CD4-positive, alpha-beta T cell (primary cell): Measurements from ENCODE around the gene VPS52. TPM values are rescaled to one million over a fixed set of nuclear protein-coding genes. Genes with fewer than 3 reads are reported as not detected.

Source experiments
- ATAC-seq: fragments of 200-7000 bp; cut with Tn5 transposase; one replicate; pipeline ENCODE4 v1.10.0; 2022; ENCODE audit warnings: mild to moderate bottlenecking; ENCODE audit not compliant: poor library complexity
- CTCF ChIA-PET: fragments of 350-600 bp; sonication (Branson Sonifier 250); formaldehyde crosslinking; loops from one replicate; lab custom pipeline; 2021; ENCODE audit warnings: antibody characterized with exemption, inconsistent platforms; lab: Charles Lee
- POLR2A ChIA-PET: fragments of 350-600 bp; sonication (Branson Sonifier 250); formaldehyde crosslinking; loops from one replicate; lab custom pipeline; 2021; ENCODE audit warnings: antibody characterized with exemption, inconsistent platforms; lab: Charles Lee
- DNase-seq, 14 experiments: peaks; one replicate each; pipeline ENCODE4 v3.0.0-alpha.2; 2013 to 2020; ENCODE audit warnings: mixed read lengths in 2 of 14
- H3K27ac ChIP-seq, 2 donors: one replicate each; pipeline versions ENCODE4 v1.5.1 to v1.7.0; 2013; ENCODE audit warnings: low read length in 2 of 2, low read depth in 1 of 2, mild to moderate bottlenecking in 1 of 2
- H3K27me3 ChIP-seq, 2 experiments: 1 replicate in 1 of 2; 2 replicates in 1 of 2; pipeline versions ENCODE4 v1.6.1 to v1.7.0; 2013; ENCODE audit warnings: low read length in 2 of 2, control low read depth in 1 of 2, mild to moderate bottlenecking in 1 of 2, moderate library complexity in 1 of 2; ENCODE audit not compliant: insufficient read depth in 2 of 2, control insufficient read depth in 1 of 2
- H3K36me3 ChIP-seq: one replicate; pipeline ENCODE4 v1.6.1; 2013; ENCODE audit warnings: low read length, control low read depth; ENCODE audit not compliant: insufficient read depth
- H3K4me1 ChIP-seq: one replicate; pipeline ENCODE4 v1.6.1; 2013; ENCODE audit warnings: low read length, control low read depth; ENCODE audit not compliant: insufficient read depth
- H3K4me3 ChIP-seq: one replicate; pipeline ENCODE4 v1.5.1; 2013; ENCODE audit warnings: mild to moderate bottlenecking, low read length, moderate library complexity
- H3K9me3 ChIP-seq, 2 experiments: 1 replicate in 1 of 2; 2 replicates in 1 of 2; pipeline versions ENCODE4 v1.6.1 to v1.7.0; 2013; ENCODE audit warnings: low read length in 2 of 2, mild to moderate bottlenecking in 2 of 2, control low read depth in 1 of 2, moderate library complexity in 1 of 2; ENCODE audit not compliant: control insufficient read depth in 1 of 2, insufficient read depth in 1 of 2
- H3K27ac Mint-ChIP-seq: one replicate; pipeline ENCODE4 v1.8.0; 2020; ENCODE audit warnings: mixed read lengths
- H3K27me3 Mint-ChIP-seq: one replicate; pipeline ENCODE4 v1.8.0; 2021; ENCODE audit warnings: mixed read lengths
- H3K36me3 Mint-ChIP-seq: one replicate; pipeline ENCODE4 v1.8.0; 2021; ENCODE audit warnings: low read depth, mixed read lengths
- H3K4me1 Mint-ChIP-seq: one replicate; pipeline ENCODE4 v1.8.0; 2021; ENCODE audit warnings: low read depth, mixed read lengths
- H3K4me3 Mint-ChIP-seq: one replicate; pipeline ENCODE4 v1.8.0; 2020; ENCODE audit warnings: mild to moderate bottlenecking, mixed read lengths
- H3K9me3 Mint-ChIP-seq: one replicate; pipeline ENCODE4 v1.8.0; 2020; ENCODE audit warnings: mixed read lengths
- CTCF ChIP-seq: fragments of 200-600 bp; IDR thresholded peaks from one replicate; pipeline ENCODE4 v1.8.0; 2022; ENCODE audit warnings: antibody characterized with exemption, mild to moderate bottlenecking
- intact Hi-C, 2 experiments: fragments of 100-400 bp; cut with DNase I in 1 of 2; cut with micrococcal nuclease in 1 of 2; formaldehyde crosslinking; loops; one replicate each; pipeline versions ENCODE4 v1.15.1 to v1.9.0; 2023 to 2025; cut with DNase I, micrococcal nuclease
- total RNA-seq, 174 experiments: library from RNA in 2 of 174; stranded (reverse) in 2 of 174; gene quantifications; one replicate each; pipeline ENCODE4 v1.2.3 and lab custom pipeline; 2021 to 2026

VPS52 gene
- total RNA-seq, 2 experiments from 2014 or later, result 67.9 TPM

- Mint-ChIP-seq H3K4me1 (peaks cover 71% of the 10 kb centered on the region), H3K27ac (peak overlapping the region; percentile 80), H3K9me3 (no peaks in the 10 kb centered on the region), H3K4me3 (peak overlapping the region; percentile 90), H3K27me3 (no peaks in the 10 kb centered on the region), H3K36me3 (peaks cover 60% of the 10 kb centered on the region)
- H3K4me3 ChIP-seq, result peak overlapping the region; percentile 90
- CTCF ChIA-PET, result interaction anchor here (3.1 kb wide), 1 partner anchor 45 kb away, joined by 11 read pairs; no protein-coding TSS in a partner anchor
- POLR2A ChIA-PET, result no interaction called here
- TF ChIP-seq CTCF, result no peak
- DNase-seq (peak in 1 of 14 experiments; percentile 17), ATAC-seq (no peak)
- no peaks in the 10 kb centered on the region for H3K27me3 ChIP-seq
- H3K4me1 ChIP-seq, result peaks cover 66% of the 10 kb centered on the region
- H3K36me3 ChIP-seq, result peaks cover 26% of the 10 kb centered on the region
- no peaks in the 10 kb centered on the region for H3K9me3 ChIP-seq
- intact Hi-C loops, result loop anchor here (5.0 to 10.0 kb wide), 5 partner anchors 189 to 1539 kb away; partner anchors contain the start of genes C6orf47 (in 1 of the 2), CSNK2B (in 1 of the 2), FKBPL (in 1 of the 2) and GPANK1 (in 1 of the 2)
- H3K27ac ChIP-seq, result peak overlapping the region in 1 of 2 donors; percentile 7
Observed at GRCh38 chr6:33203443-33204164, 68.1 kb downstream of the VPS52 start.

GRCh38 chr6:33202799-33203198 is 68.9 kb downstream of the VPS52 start:
- intact Hi-C loops, result loop anchor here (5.0 to 10.0 kb wide), 5 partner anchors 190 to 1538 kb away; partner anchors contain the start of genes C6orf47 (in 1 of the 2), CSNK2B (in 1 of the 2), FKBPL (in 1 of the 2) and GPANK1 (in 1 of the 2)
- no peaks in the 10 kb centered on the region for H3K9me3 ChIP-seq
- H3K4me3 Mint-ChIP-seq, result peak overlapping the region; percentile 90
- ChIA-PET POLR2A (interaction anchor here (0.7 kb wide), 1 partner anchor 349 kb away, joined by 3 read pairs; the partner anchor contains the start of genes PSMB9 and TAP1), CTCF (interaction anchor here (3.1 kb wide), 1 partner anchor 46 kb away, joined by 11 read pairs; no protein-coding TSS in a partner anchor)
- H3K27me3 Mint-ChIP-seq, result no peaks in the 10 kb centered on the region
- DNase-seq, result peak in 1 of 14 experiments; percentile 15
- H3K36me3 Mint-ChIP-seq, result peaks cover 66% of the 10 kb centered on the region
- ATAC-seq, result no peak
- peaks cover 32% of the 10 kb centered on the region for H3K36me3 ChIP-seq
- no peaks in the 10 kb centered on the region for H3K27me3 ChIP-seq
- H3K4me3 ChIP-seq, result no peak overlapping the region
- no peak for TF ChIP-seq CTCF
- peaks cover 79% of the 10 kb centered on the region for H3K4me1 Mint-ChIP-seq
- peaks cover 69% of the 10 kb centered on the region for H3K4me1 ChIP-seq
- no peaks in the 10 kb centered on the region for H3K9me3 Mint-ChIP-seq
- H3K27ac Mint-ChIP-seq, result peak overlapping the region; percentile 80
- H3K27ac ChIP-seq, result no peak overlapping the region

- Histone ChIP-seq H3K9me3 (no peaks in the 10 kb centered on the region), H3K27me3 (no peaks in the 10 kb centered on the region), H3K36me3 (peaks cover 41% of the 10 kb centered on the region), H3K4me1 (peaks cover 68% of the 10 kb centered on the region), H3K4me3 (no peak overlapping the region), H3K27ac (no peak overlapping the region)
- peaks cover 74% of the 10 kb centered on the region for H3K36me3 Mint-ChIP-seq
- peak overlapping the region; percentile 98 for H3K4me3 Mint-ChIP-seq
- no peaks in the 10 kb centered on the region for H3K9me3 Mint-ChIP-seq
- H3K27ac Mint-ChIP-seq, result peak overlapping the region; percentile 100
- intact Hi-C loops, result loop anchor here (2.0 to 10.0 kb wide), 7 partner anchors 69 to 1537 kb away; partner anchors contain the start of genes C6orf47 (in 1 of the 2), CSNK2B (in 1 of the 2), FKBPL (in 1 of the 2) and GPANK1 (in 1 of the 2)
- DNase-seq (no peak), ATAC-seq (no peak)
- no peaks in the 10 kb centered on the region for H3K27me3 Mint-ChIP-seq
- POLR2A ChIA-PET, result no interaction called here
- H3K4me1 Mint-ChIP-seq, result peaks cover 88% of the 10 kb centered on the region
- CTCF ChIA-PET, result no interaction called here
- TF ChIP-seq CTCF, result no peak
Observed at GRCh38 chr6:33201935-33202334, 69.7 kb downstream of the VPS52 start.
